Keratinocyte (primary cell): Measurements from ENCODE around the gene FAM53B. TPM values are rescaled to one million over a fixed set of nuclear protein-coding genes. Genes with fewer than 3 reads are reported as not detected.

Experiments
- DNase-seq: peaks from one replicate; pipeline ENCODE4 v3.0.0-alpha.2; 2011; ENCODE audit warnings: low read depth, missing footprints, low spot score
- FAIRE-seq: peaks from 2 replicates; lab custom pipeline; 2011; peaks lifted over from hg19 to GRCh38; lab: Jason Lieb, UNC
- H2AFZ ChIP-seq: 2 replicates; pipeline ENCODE4 v1.6.0; 2012; ENCODE audit warnings: low read length, control low read depth, inconsistent platforms; ENCODE audit not compliant: control insufficient read depth
- H3K27ac ChIP-seq: 2 replicates; pipeline ENCODE4 v1.5.1; 2011; ENCODE audit warnings: low read length; ENCODE audit not compliant: control insufficient read depth, insufficient read depth
- H3K27me3 ChIP-seq: 3 replicates; pipeline ENCODE4 v1.6.0; 2011; ENCODE audit warnings: low read length; ENCODE audit not compliant: control insufficient read depth, insufficient read depth; ENCODE audit errors: extremely low read depth
- H3K36me3 ChIP-seq, 2 experiments: 2 replicates in 1 of 2; 3 replicates in 1 of 2; pipeline ENCODE4 v1.5.1; 2011; ENCODE audit warnings: low read length in 2 of 2, mild to moderate bottlenecking in 1 of 2; ENCODE audit not compliant: control insufficient read depth in 2 of 2, insufficient read depth in 2 of 2; ENCODE audit errors: extremely low read depth in 1 of 2
- H3K4me1 ChIP-seq: 3 replicates; pipeline ENCODE4 v1.5.1; 2011; ENCODE audit warnings: low read length; ENCODE audit not compliant: control insufficient read depth, insufficient read depth; ENCODE audit errors: extremely low read depth
- H3K4me2 ChIP-seq: 3 replicates; pipeline ENCODE4 v1.6.0; 2011; ENCODE audit warnings: low read depth, low read length; ENCODE audit not compliant: control insufficient read depth, insufficient read depth; ENCODE audit errors: extremely low read depth
- H3K4me3 ChIP-seq, 3 experiments: fragments of 200-600 bp in 1 of 3; sonication (generic) in 1 of 3; 2 replicates in 2 of 3; 3 replicates in 1 of 3; pipeline ENCODE4 v1.5.1; 2011 to 2016; ENCODE audit warnings: low read length in 3 of 3, mild to moderate bottlenecking in 3 of 3, control low read depth in 2 of 3, inconsistent platforms in 1 of 3, low read depth in 1 of 3, mixed read lengths in 1 of 3, mixed run types in 1 of 3, moderate library complexity in 1 of 3; ENCODE audit not compliant: control insufficient read depth in 2 of 3, insufficient read depth in 2 of 3; ENCODE audit errors: extremely low read depth in 1 of 3
- H3K79me2 ChIP-seq: 2 replicates; pipeline ENCODE4 v1.6.0; 2012; ENCODE audit warnings: low read length; ENCODE audit not compliant: control insufficient read depth, insufficient read depth
- H3K9ac ChIP-seq: 3 replicates; pipeline ENCODE4 v1.6.0; 2011; ENCODE audit warnings: low read length; ENCODE audit not compliant: control insufficient read depth, insufficient read depth; ENCODE audit errors: extremely low read depth
- H3K9me1 ChIP-seq: 3 replicates; pipeline ENCODE4 v1.6.0; 2011; ENCODE audit warnings: low read length; ENCODE audit not compliant: control insufficient read depth, insufficient read depth; ENCODE audit errors: extremely low read depth
- H3K9me3 ChIP-seq: 2 replicates; pipeline ENCODE4 v1.5.1; 2012; ENCODE audit warnings: low read depth, low read length; ENCODE audit not compliant: control insufficient read depth
- H4K20me1 ChIP-seq: 3 replicates; pipeline ENCODE4 v1.6.0; 2011; ENCODE audit warnings: low read length; ENCODE audit not compliant: control insufficient read depth, insufficient read depth; ENCODE audit errors: extremely low read depth
- CTCF ChIP-seq, 3 experiments: IDR thresholded peaks in 1 of 3; conservative IDR thresholded peaks in 1 of 3; optimal IDR thresholded peaks in 1 of 3; 2 replicates in 2 of 3; 3 replicates in 1 of 3; pipeline versions ENCODE3 to v1.5.1; 2011; ENCODE audit warnings: low read length in 3 of 3, mild to moderate bottlenecking in 3 of 3, moderate library complexity in 2 of 3, control low read depth in 1 of 3, inconsistent platforms in 1 of 3; ENCODE audit not compliant: insufficient read depth in 2 of 3; ENCODE audit errors: extremely low read depth in 1 of 3
- EZH2 ChIP-seq: IDR thresholded peaks from one replicate; pipeline ENCODE4 v1.6.1; 2012; ENCODE audit warnings: inconsistent platforms, mild to moderate bottlenecking, low read length, moderate library complexity
- dilution Hi-C: fragments of 300-500 bp; cut with MboI; formaldehyde crosslinking; loops from one replicate; pipeline ENCODE4 v1.7.0; 2020; ENCODE audit warnings: low sequenced_read_pairs; ENCODE audit not compliant: extremely low pct_ligation_motif_present
- polyA plus RNA-seq, 5 experiments: library from polyadenylated mRNA; depleted of rRNA in 3 of 5; stranded (reverse) in 3 of 5; stranded (forward) in 1 of 5; unstranded in 1 of 5; fragments of >200 nt; gene quantifications; 1 replicate in 1 of 5; 2 replicates in 3 of 5; 3 replicates in 1 of 5; pipeline versions ENCODE4 v1.2.1 to v1.2.3, GENCODE V29; 2011 to 2012; ENCODE audit warnings: missing spikeins in 2 of 5, low read depth in 1 of 5, low replicate concordance in 1 of 5

Gene FAM53B
- polyA plus RNA-seq, 1 donor (not counting 4 experiments of a cell fraction or from before 2014, with no cell fraction given), result 8.6 TPM

GRCh38 chr10:124683814-124684213, 60.4 kb downstream of the FAM53B start:
- no peak for DNase-seq
- Histone ChIP-seq H3K36me3 (peaks cover 11 to 19% of the 10 kb centered on the region in 2 experiments), H3K4me1 (peaks cover 7% of the 10 kb centered on the region), H2AFZ (no peak overlapping the region), H3K79me2 (peaks cover 10% of the 10 kb centered on the region), H3K9me3 (no peaks in the 10 kb centered on the region), H3K9ac (no peak overlapping the region), H3K4me2 (no peak overlapping the region), H4K20me1 (peaks cover 4% of the 10 kb centered on the region), H3K27ac (no peak overlapping the region), H3K4me3 (no peak overlapping the region), H3K9me1 (peaks cover 6% of the 10 kb centered on the region), H3K27me3 (no peaks in the 10 kb centered on the region)
- dilution Hi-C loops, result no loop called here
- FAIRE-seq, result no peak
- TF ChIP-seq CTCF (optimal IDR thresholded peaks at IDR 0.05 in 1 of 3, IDR thresholded peaks at IDR 0.05 in 1 of 3, conservative IDR thresholded peaks at IDR 0.05 in 1 of 3; ENCODE audit: extremely low read depth in 1 of 3, insufficient read depth in 2 of 3, low read length in 3 of 3), result no peak
- TF ChIP-seq EZH2, result no peak

- no peak overlapping the region for H3K4me2 ChIP-seq
- no peak overlapping the region for H3K27ac ChIP-seq
Observed at GRCh38 chr10:124681626-124682552, 62.3 kb downstream of the FAM53B start.

More at GRCh38 chr10:124681626-124682552, 62.3 kb downstream of the FAM53B start:
- Histone ChIP-seq H3K4me1 (no peaks in the 10 kb centered on the region), H3K9me3 (no peaks in the 10 kb centered on the region), H4K20me1 (peaks cover 2% of the 10 kb centered on the region), H3K36me3 (peaks cover 11 to 21% of the 10 kb centered on the region in 2 experiments), H3K79me2 (peaks cover 17% of the 10 kb centered on the region), H3K27me3 (no peaks in the 10 kb centered on the region), H2AFZ (no peak overlapping the region), H3K9me1 (peaks cover 2% of the 10 kb centered on the region), H3K4me3 (no peak overlapping the region), H3K9ac (no peak overlapping the region)
- no peak for TF ChIP-seq EZH2
- no peak for TF ChIP-seq CTCF (optimal IDR thresholded peaks at IDR 0.05 in 1 of 3, IDR thresholded peaks at IDR 0.05 in 1 of 3, conservative IDR thresholded peaks at IDR 0.05 in 1 of 3; ENCODE audit: extremely low read depth in 1 of 3, insufficient read depth in 2 of 3, low read length in 3 of 3)
- FAIRE-seq, result no peak
- no peak for DNase-seq
- dilution Hi-C loops, result no loop called here
